Measurements from ENCODE around the gene SETBP1.

The SETBP1 gene

GRCh38 chr18:44793194-44793593, 112.5 kb downstream of the SETBP1 start:
- no peak overlapping the region for H3K4me3 ChIP-seq (ENCODE audit: low read depth, low read length)
- no peak for TF ChIP-seq CTCF (IDR thresholded peaks at IDR 0.05; ENCODE audit: insufficient read depth, low read depth, low read length, missing control alignments)
- DNase-seq (ENCODE audit: low read depth), result no peak

- H3K4me3 ChIP-seq (ENCODE audit: low read depth, low read length), result no peak overlapping the region
- no peak for TF ChIP-seq CTCF (IDR thresholded peaks at IDR 0.05; ENCODE audit: insufficient read depth, low read depth, low read length, missing control alignments)
- DNase-seq (ENCODE audit: low read depth), result no peak
Measured at GRCh38 chr18:44793685-44794084, 113.0 kb downstream of the SETBP1 start.

GRCh38 chr18:44795241-44795640, 114.6 kb downstream of the SETBP1 start:
- no peak for DNase-seq (ENCODE audit: low read depth)
- no peak for TF ChIP-seq CTCF (IDR thresholded peaks at IDR 0.05; ENCODE audit: insufficient read depth, low read depth, low read length, missing control alignments)
- no peak overlapping the region for H3K4me3 ChIP-seq (ENCODE audit: low read depth, low read length)

GRCh38 chr18:44796429-44797428, 116.0 kb downstream of the SETBP1 start:
- TF ChIP-seq CTCF (IDR thresholded peaks at IDR 0.05; ENCODE audit: insufficient read depth, low read depth, low read length, missing control alignments), result no peak
- no peak for DNase-seq (ENCODE audit: low read depth)
- H3K4me3 ChIP-seq (ENCODE audit: low read depth, low read length), result no peak overlapping the region

- H3K4me3 ChIP-seq (ENCODE audit: low read depth, low read length), result no peak overlapping the region
- DNase-seq (ENCODE audit: low read depth), result no peak
- no peak for TF ChIP-seq CTCF (IDR thresholded peaks at IDR 0.05; ENCODE audit: insufficient read depth, low read depth, low read length, missing control alignments)
Measured at GRCh38 chr18:44798433-44799048, 117.9 kb downstream of the SETBP1 start.

- H3K4me3 ChIP-seq (ENCODE audit: low read depth, low read length), result no peak overlapping the region
- DNase-seq (ENCODE audit: low read depth), result no peak
- no peak for TF ChIP-seq CTCF (IDR thresholded peaks at IDR 0.05; ENCODE audit: insufficient read depth, low read depth, low read length, missing control alignments)
Measured at GRCh38 chr18:44799382-44799906, 118.8 kb downstream of the SETBP1 start.
